ENCODE results near the gene DNAH17. TPM values are rescaled to one million over a fixed set of nuclear protein-coding genes. Genes with fewer than 3 reads are reported as not detected.
A peak's percentile ranks its signal among the peaks of the same experiment; 100 is the strongest.

DNAH17 gene
- total RNA-seq, 1 experiment from 2014 or later: 0.13 TPM

GRCh38 chr17:78498848-78499247, 78.3 kb downstream of the DNAH17 start:
- H3K36me3 Mint-ChIP-seq (ENCODE audit: insufficient read depth in 1 of 3, low read depth in 3 of 3): no peaks in the 10 kb centered on the region
- TF ChIP-seq, protein P1, sequence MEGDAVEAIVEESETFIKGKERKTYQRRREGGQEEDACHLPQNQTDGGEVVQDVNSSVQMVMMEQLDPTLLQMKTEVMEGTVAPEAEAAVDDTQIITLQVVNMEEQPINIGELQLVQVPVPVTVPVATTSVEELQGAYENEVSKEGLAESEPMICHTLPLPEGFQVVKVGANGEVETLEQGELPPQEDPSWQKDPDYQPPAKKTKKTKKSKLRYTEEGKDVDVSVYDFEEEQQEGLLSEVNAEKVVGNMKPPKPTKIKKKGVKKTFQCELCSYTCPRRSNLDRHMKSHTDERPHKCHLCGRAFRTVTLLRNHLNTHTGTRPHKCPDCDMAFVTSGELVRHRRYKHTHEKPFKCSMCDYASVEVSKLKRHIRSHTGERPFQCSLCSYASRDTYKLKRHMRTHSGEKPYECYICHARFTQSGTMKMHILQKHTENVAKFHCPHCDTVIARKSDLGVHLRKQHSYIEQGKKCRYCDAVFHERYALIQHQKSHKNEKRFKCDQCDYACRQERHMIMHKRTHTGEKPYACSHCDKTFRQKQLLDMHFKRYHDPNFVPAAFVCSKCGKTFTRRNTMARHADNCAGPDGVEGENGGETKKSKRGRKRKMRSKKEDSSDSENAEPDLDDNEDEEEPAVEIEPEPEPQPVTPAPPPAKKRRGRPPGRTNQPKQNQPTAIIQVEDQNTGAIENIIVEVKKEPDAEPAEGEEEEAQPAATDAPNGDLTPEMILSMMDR (conservative IDR thresholded peaks at IDR 0.05): no peak
- Histone ChIP-seq H4K20me1 (ENCODE audit: control insufficient read depth, insufficient read depth, insufficient read length) (no peaks in the 10 kb centered on the region), H3K4ac (ENCODE audit: low read depth, low read length) (no peak overlapping the region), H3K4me2 (ENCODE audit: insufficient read depth, insufficient read length, low read length) (peak overlapping the region; percentile 26), H3K14ac (ENCODE audit: insufficient read depth, low read length) (no peak overlapping the region; the same call in 1 of the 2 replicates), H3K27ac (ENCODE audit: insufficient read length, low read depth, low read length) (no peak overlapping the region), H3K9ac (ENCODE audit: extremely low read depth, insufficient read length, low read length) (no peak overlapping the region), H4K91ac (ENCODE audit: insufficient read length, low read depth, low read length) (no peak overlapping the region), H2BK12ac (ENCODE audit: insufficient read length, low read depth, low read length) (no peak overlapping the region), H2BK15ac (ENCODE audit: low read depth, low read length) (no peak overlapping the region), H3K23ac (ENCODE audit: insufficient read length, low read depth, low read length) (no peak overlapping the region), H3T11ph (ENCODE audit: low read length) (no peak overlapping the region), H2BK5ac (ENCODE audit: insufficient read length, low read length) (no peak overlapping the region), H2AFZ (ENCODE audit: low read length) (no peak overlapping the region), H3K23me2 (ENCODE audit: insufficient read length, low read depth, low read length, poor library complexity, severe bottlenecking) (no peaks in the 10 kb centered on the region), H3K9me3 (ENCODE audit: control insufficient read depth, low read depth, low read length) (no peaks in the 10 kb centered on the region), H2BK20ac (ENCODE audit: low read depth, low read length, poor library complexity, severe bottlenecking) (no peak overlapping the region), H2BK120ac (ENCODE audit: low read depth, low read length, poor library complexity, severe bottlenecking) (no peak overlapping the region), H3K79me2 (ENCODE audit: insufficient read depth, low read length) (no peaks in the 10 kb centered on the region), H4K8ac (replicated peaks; ENCODE audit: insufficient read length, low read depth, low read length) (no peak overlapping the region), H3K56ac (ENCODE audit: insufficient read length, low read depth, low read length) (no peak overlapping the region), H3K79me1 (ENCODE audit: insufficient read depth, low read depth, low read length, poor library complexity, severe bottlenecking) (no peaks in the 10 kb centered on the region), H4K5ac (ENCODE audit: insufficient read length, low read depth, low read length) (no peak overlapping the region), H3K18ac (ENCODE audit: insufficient read length, low read depth, low read length) (no peak overlapping the region), H3K27me3 (ENCODE audit: insufficient read depth, low read length) (no peaks in the 10 kb centered on the region), H2AK5ac (ENCODE audit: insufficient read length, low read length) (no peak overlapping the region), H3K4me1 (ENCODE audit: insufficient read depth, low read length) (peaks cover 4% of the 10 kb centered on the region)
- peaks cover 14% of the 10 kb centered on the region for H3K27me3 Mint-ChIP-seq (ENCODE audit: low read depth)
- no peak overlapping the region for H3K27ac Mint-ChIP-seq
- peaks cover 12 to 15% of the 10 kb centered on the region in 2 experiments for H3K4me1 Mint-ChIP-seq
- peak overlapping the region in 1 of 2 experiments; percentile 13; a peak in 1 of 5 replicates for H3K4me3 Mint-ChIP-seq
- DNase-seq: peak; percentile 67
- no peaks in the 10 kb centered on the region for H3K9me3 Mint-ChIP-seq
- no CpG with 5 or more reads among the region's 17 CpGs for WGBS (ENCODE audit: extremely low coverage, insufficient read length, low lambda C conversion rate)

All from H9 (cell line).